K562 (cell line): ENCODE data around the gene KCNK3. TPM values are rescaled to one million over a fixed set of nuclear protein-coding genes. Genes with fewer than 3 reads are reported as not detected.

Source experiments
- ATAC-seq: fragments of 200-7000 bp; cut with Tn5 transposase; 3 replicates; pipeline ENCODE4 v1.9.1; 2020; ENCODE audit warnings: moderate library complexity
- BruUV-seq: library from RNA; stranded (reverse); fragments of 400-500 nt; replicated peaks from 2 replicates; lab custom pipeline; 2021; lab: Mats Ljungman, UMichigan
- CTCF ChIA-PET: fragments of 300-600 bp; formaldehyde crosslinking; extraction: SDS; loops from one replicate; lab custom pipeline; 2021; ENCODE audit warnings: low intra/inter-chr PET ratio; lab: Yijun Ruan, JAX
- POLR2A ChIA-PET: fragments of 300-600, 350-650 bp; sonication (Branson Sonifier 250); formaldehyde crosslinking; extraction: SDS; loops from one replicate; lab custom pipeline; 2021; ENCODE audit warnings: antibody characterized with exemption, inconsistent platforms; lab: Yijun Ruan, JAX
- DNase-seq, 4 experiments: peaks; one replicate each; pipeline versions ENCODE4 v3.0.0 to v3.0.0-alpha.2; 2011 to 2018; ENCODE audit warnings: low spot score in 3 of 4, mixed read lengths in 3 of 4; ENCODE audit errors: extremely low read depth in 1 of 4
- FAIRE-seq: peaks from 2 replicates; lab custom pipeline; 2011; peaks lifted over from hg19 to GRCh38; lab: Jason Lieb, UNC
- H2AFZ ChIP-seq: 2 replicates; pipeline ENCODE4 v1.6.0; 2011; ENCODE audit warnings: low read depth, low read length, control low read depth, inconsistent platforms
- H3K27ac ChIP-seq: fragments of 200-600 bp; 3 replicates; pipeline ENCODE4 v1.8.0; 2011; ENCODE audit warnings: low read depth, mild to moderate bottlenecking, control low read depth, inconsistent platforms, low read length, moderate library complexity, mixed read lengths; ENCODE audit errors: extremely low read depth
- H3K27me3 ChIP-seq, 2 experiments: fragments of 300-600 bp in 1 of 2; 2 replicates in 1 of 2; 3 replicates in 1 of 2; pipeline versions ENCODE4 v1.6.0 to v1.8.0; 2011; ENCODE audit warnings: inconsistent platforms in 2 of 2, low read length in 2 of 2, mild to moderate bottlenecking in 1 of 2, mixed read lengths in 1 of 2, moderate library complexity in 1 of 2; ENCODE audit not compliant: control insufficient read depth in 2 of 2, insufficient read depth in 2 of 2
- H3K36me3 ChIP-seq: fragments of 300-600 bp; 3 replicates; pipeline ENCODE4 v1.8.0; 2011; ENCODE audit warnings: mild to moderate bottlenecking, low read length, inconsistent platforms; ENCODE audit not compliant: control insufficient read depth, insufficient read depth
- H3K4me1 ChIP-seq, 2 experiments: fragments of 200-600 bp in 1 of 2; replicated peaks in 1 of 2; 2 replicates in 1 of 2; 3 replicates in 1 of 2; pipeline versions ENCODE4 v1.5.1 to v1.8.0; 2011; ENCODE audit warnings: inconsistent platforms in 2 of 2, low read length in 2 of 2, mild to moderate bottlenecking in 1 of 2, mixed read lengths in 1 of 2, moderate library complexity in 1 of 2; ENCODE audit not compliant: control insufficient read depth in 2 of 2, insufficient read depth in 2 of 2
- H3K4me2 ChIP-seq: 2 replicates; pipeline ENCODE4 v1.6.1; 2011; ENCODE audit warnings: low read length, control low read depth, inconsistent platforms, mixed read lengths; ENCODE audit not compliant: insufficient read depth
- H3K4me3 ChIP-seq: fragments of 200-600 bp; sonication (generic), shearing (Covaris generic); 2 replicates; pipeline ENCODE4 v1.5.1; 2016; ENCODE audit warnings: control low read depth, inconsistent platforms
- H3K79me2 ChIP-seq: fragments of 200-600 bp; 3 replicates; pipeline ENCODE4 v1.8.0; 2011; ENCODE audit warnings: low read length, inconsistent platforms; ENCODE audit not compliant: control insufficient read depth, insufficient read depth
- H3K9ac ChIP-seq, 2 experiments: 2 replicates each; pipeline versions ENCODE4 v1.6.0 to v1.6.1; 2011; ENCODE audit warnings: low read depth in 2 of 2, low read length in 2 of 2, control low read depth in 1 of 2, inconsistent platforms in 1 of 2, mild to moderate bottlenecking in 1 of 2, mixed read lengths in 1 of 2; ENCODE audit not compliant: insufficient read depth in 1 of 2
- H3K9me1 ChIP-seq: one replicate; pipeline ENCODE4 v1.6.0; 2011; ENCODE audit warnings: inconsistent platforms, mild to moderate bottlenecking, low read length, moderate library complexity; ENCODE audit not compliant: control insufficient read depth, insufficient read depth
- H3K9me3 ChIP-seq: replicated peaks from 2 replicates; pipeline ENCODE4 v1.5.1; 2011; ENCODE audit warnings: low read depth, low read length, inconsistent platforms; ENCODE audit not compliant: control insufficient read depth, insufficient read depth
- H4K20me1 ChIP-seq: replicated peaks from 2 replicates; pipeline ENCODE4 v1.6.1; 2011; ENCODE audit warnings: low read length, inconsistent platforms, mixed read lengths; ENCODE audit not compliant: control insufficient read depth, insufficient read depth
- DPF2 ChIP-seq: fragments of 450-650 bp; IDR thresholded peaks from 2 replicates; pipeline ENCODE4 v1.6.1; 2016
- FOS ChIP-seq: IDR thresholded peaks from 3 replicates; pipeline ENCODE4 v1.6.1; 2011; ENCODE audit not compliant: insufficient read length; ENCODE audit errors: extremely low read depth
- GABPA ChIP-seq: fragments of 200-800 bp; sonication (Bioruptor generic); conservative IDR thresholded peaks from 2 replicates; pipeline ENCODE4 v1.6.1; 2016; ENCODE audit warnings: low read depth, missing genetic modification characterization, missing compliant biosample characterization
- GTF2F1 ChIP-seq: IDR thresholded peaks from 2 replicates; pipeline ENCODE4 v1.6.1; 2011; ENCODE audit warnings: low read depth, low read length, improper control_type of control experiment
- MXI1 ChIP-seq: IDR thresholded peaks from 2 replicates; pipeline ENCODE4 v1.6.1; 2011; ENCODE audit warnings: low read depth, mild to moderate bottlenecking, improper control_type of control experiment, low read length
- RHOXF2B ChIP-seq: fragments of 250-450 bp; sonication (Bioruptor Pico); conservative IDR thresholded peaks from 2 replicates; pipeline ENCODE4 v1.5.1; 2021
- TCF7 ChIP-seq: sonication (generic); IDR thresholded peaks from 2 replicates; pipeline ENCODE4 v1.6.1; 2016; ENCODE audit warnings: antibody characterized with exemption, borderline replicate concordance
- TSHZ1 ChIP-seq: fragments of 250-450 bp; sonication (Bioruptor Pico); IDR thresholded peaks from 2 replicates; pipeline ENCODE4 v1.4.0; 2020; ENCODE audit warnings: mild to moderate bottlenecking, moderate library complexity
- ZBED1 ChIP-seq: IDR thresholded peaks from 2 replicates; pipeline ENCODE4 v1.6.1; 2014
- ZKSCAN8 ChIP-seq: fragments of 200-800 bp; sonication (Bioruptor generic); IDR thresholded peaks from 2 replicates; pipeline ENCODE4 v1.6.1; 2016; ENCODE audit warnings: missing genetic modification characterization, missing compliant biosample characterization
- ZNF23 ChIP-seq: fragments of 250-450 bp; sonication (Bioruptor Pico); IDR thresholded peaks from 2 replicates; pipeline ENCODE4 v1.4.0; 2020; ENCODE audit warnings: mild to moderate bottlenecking
- WGBS: fragments of 100-300 bp; shearing (Covaris generic); methylation state at CpG from one replicate; pipeline ENCODE4 v1.1.6; 2016; ENCODE audit warnings: low coverage, mixed read lengths; ENCODE audit not compliant: insufficient coverage; ENCODE audit errors: missing lambda C conversion rate; 5-methylcytosine and 5-hydroxymethylcytosine counted together
- in situ Hi-C: fragments of 300-500 bp; cut with MboI; formaldehyde crosslinking; loops from 4 replicates; pipeline ENCODE4 v1.15.0; 2018; ENCODE audit warnings: inconsistent platforms, mixed read lengths
- intact Hi-C: fragments of 100-400 bp; cut with micrococcal nuclease; formaldehyde crosslinking; loops from 2 replicates; pipeline ENCODE4 v1.14.2; 2022
- polyA plus RNA-seq, 8 experiments: library from polyadenylated mRNA; depleted of rRNA in 4 of 8; stranded (reverse) in 5 of 8; unstranded in 3 of 8; fragments of >200 nt; fragmentation: Nextera tagmentation in 2 of 8; fragmentation: Illumina TruSeq in 1 of 8; extraction: Ambion mirVana in 2 of 8; extraction: Trizol in 1 of 8; gene quantifications; 2 replicates each; pipeline versions ENCODE4 v1.2.1 to v1.2.3, GENCODE V29; 2011 to 2014; ENCODE audit warnings: inconsistent platforms in 1 of 8, missing spikeins in 1 of 8
- total RNA-seq, 7 experiments: library from RNA; depleted of rRNA in 6 of 7; stranded (reverse); fragments of >200 nt in 6 of 7; fragmentation: Illumina TruSeq in 2 of 7; extraction: Trizol in 2 of 7; gene quantifications; 2 replicates each; pipeline versions ENCODE4 v1.2.1 to v1.2.3, GENCODE V29; 2011 to 2021; ENCODE audit warnings: low replicate concordance in 1 of 7
- TF ChIP-seq, protein P1 (sequence below): sonication (generic); formaldehyde crosslinking; IDR thresholded peaks from 2 replicates; pipeline ENCODE4 v1.8.0; 2023; ENCODE audit warnings: mild to moderate bottlenecking, missing genetic modification reagents

KCNK3 gene
- total and polyA plus RNA-seq, 9 of the 15 experiments (the other 6 are each of a cell fraction or from before 2014, with no cell fraction given), result 0.01 to 0.20 (median 0.07) TPM; not detected in 5

GRCh38 chr2:26756337-26756736 is 63.8 kb downstream of the KCNK3 start (continued):
- TF ChIP-seq TSHZ1 (CRISPR knock-in tag), result 0 out of 2 replicates have a peak, but pooled peaks have one; percentile 24

- Histone ChIP-seq H3K4me3 (no peak overlapping the region), H3K9me3 (no peaks in the 10 kb centered on the region), H4K20me1 (no peaks in the 10 kb centered on the region), H3K27me3 (no peaks in the 10 kb centered on the region), H2AFZ (peak overlapping the region; percentile 82), H3K9ac (peak overlapping the region; percentile 85 to 88; a peak in 3 of 4 replicates), H3K36me3 (no peaks in the 10 kb centered on the region; the same call in 2 of the 3 replicates), H3K27ac (peak overlapping the region; percentile 100), H3K9me1 (no peaks in the 10 kb centered on the region), H3K4me1 (peaks cover 8 to 32% of the 10 kb centered on the region in 2 experiments), H3K4me2 (peak overlapping the region; percentile 79), H3K79me2 (no peaks in the 10 kb centered on the region)
- BruUV-seq, result TSS peak; percentile 98
- in situ Hi-C loops, result no loop called here
- peak; percentile 81 for ATAC-seq
- intact Hi-C loops, result no loop called here
- FAIRE-seq, result peak; percentile 88
- POLR2A ChIA-PET, result interaction anchor here (0.5 to 0.6 kb wide), 2 partner anchors 9 to 86 kb away, joined by 4 read pairs; no protein-coding TSS in a partner anchor
- peak in 1 of 4 experiments; percentile 92 for DNase-seq
- WGBS, result 25% methylated on average over 6 of the region's 6 CpGs
- CTCF ChIA-PET, result no interaction called here
- TF ChIP-seq ZKSCAN8 (CRISPR knock-in tag) (peak; percentile 73; the same call in 1 of the 2 replicates), RHOXF2B (CRISPR knock-in tag) (no peak), GTF2F1 (no peak), MXI1 (no peak), TCF7 (no peak), ZNF23 (CRISPR knock-in tag) (no peak), GABPA (tag) (peak; percentile 71), DPF2 (peak; percentile 93), FOS (peak; percentile 4), ZBED1 (no peak)
- TF ChIP-seq, protein P1, sequence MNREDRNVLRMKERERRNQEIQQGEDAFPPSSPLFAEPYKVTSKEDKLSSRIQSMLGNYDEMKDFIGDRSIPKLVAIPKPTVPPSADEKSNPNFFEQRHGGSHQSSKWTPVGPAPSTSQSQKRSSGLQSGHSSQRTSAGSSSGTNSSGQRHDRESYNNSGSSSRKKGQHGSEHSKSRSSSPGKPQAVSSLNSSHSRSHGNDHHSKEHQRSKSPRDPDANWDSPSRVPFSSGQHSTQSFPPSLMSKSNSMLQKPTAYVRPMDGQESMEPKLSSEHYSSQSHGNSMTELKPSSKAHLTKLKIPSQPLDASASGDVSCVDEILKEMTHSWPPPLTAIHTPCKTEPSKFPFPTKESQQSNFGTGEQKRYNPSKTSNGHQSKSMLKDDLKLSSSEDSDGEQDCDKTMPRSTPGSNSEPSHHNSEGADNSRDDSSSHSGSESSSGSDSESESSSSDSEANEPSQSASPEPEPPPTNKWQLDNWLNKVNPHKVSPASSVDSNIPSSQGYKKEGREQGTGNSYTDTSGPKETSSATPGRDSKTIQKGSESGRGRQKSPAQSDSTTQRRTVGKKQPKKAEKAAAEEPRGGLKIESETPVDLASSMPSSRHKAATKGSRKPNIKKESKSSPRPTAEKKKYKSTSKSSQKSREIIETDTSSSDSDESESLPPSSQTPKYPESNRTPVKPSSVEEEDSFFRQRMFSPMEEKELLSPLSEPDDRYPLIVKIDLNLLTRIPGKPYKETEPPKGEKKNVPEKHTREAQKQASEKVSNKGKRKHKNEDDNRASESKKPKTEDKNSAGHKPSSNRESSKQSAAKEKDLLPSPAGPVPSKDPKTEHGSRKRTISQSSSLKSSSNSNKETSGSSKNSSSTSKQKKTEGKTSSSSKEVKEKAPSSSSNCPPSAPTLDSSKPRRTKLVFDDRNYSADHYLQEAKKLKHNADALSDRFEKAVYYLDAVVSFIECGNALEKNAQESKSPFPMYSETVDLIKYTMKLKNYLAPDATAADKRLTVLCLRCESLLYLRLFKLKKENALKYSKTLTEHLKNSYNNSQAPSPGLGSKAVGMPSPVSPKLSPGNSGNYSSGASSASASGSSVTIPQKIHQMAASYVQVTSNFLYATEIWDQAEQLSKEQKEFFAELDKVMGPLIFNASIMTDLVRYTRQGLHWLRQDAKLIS (CRISPR knock-in tag), result 0 out of 2 replicates have a peak, but pooled peaks have one; percentile 29
Measured at GRCh38 chr2:26757873-26758789, 65.6 kb downstream of the KCNK3 start.
